ENCODE data around the gene PIGN. TPM values are rescaled to one million over a fixed set of nuclear protein-coding genes. Genes with fewer than 3 reads are reported as not detected.

The PIGN gene
- total RNA-seq, result 47.1 and 48.0 TPM in 2 replicates

GRCh38 chr18:62186774-62187542 lies at the start of gene PIGN, which contains the start of gene RELCH:
PIGN (minus strand) TSS chr18:62187056; CDS start chr18:62161353, 25,703 bp downstream.
RELCH (plus strand) TSS chr18:62187255; CDS start chr18:62187506, 251 bp downstream.

Other genes starting within 250 kb of the PIGN start
- 19.3 and 32.8 TPM in 2 replicates for gene RELCH, start 199 bp upstream of the PIGN start, total RNA-seq
- gene TNFRSF11A, start 138.3 kb upstream of the PIGN start, total RNA-seq, result 0.21 and 0.72 TPM in 2 replicates